Measurements from ENCODE around the gene KIAA0930. TPM values are rescaled to one million over a fixed set of nuclear protein-coding genes. Genes with fewer than 3 reads are reported as not detected.

KIAA0930 gene
- total RNA-seq, 2 experiments from 2014 or later, result 6.7 to 7.4 TPM

- DNase-seq (peak in 2 of 14 experiments; percentile 41 to 48), ATAC-seq (ENCODE audit: poor library complexity) (no peak)
- Histone ChIP-seq H3K36me3 (ENCODE audit: insufficient read depth, low read length) (no peaks in the 10 kb centered on the region), H3K27me3 (ENCODE audit: control insufficient read depth in 1 of 2, insufficient read depth in 2 of 2, low read length in 2 of 2) (peaks cover 0 to 9% of the 10 kb centered on the region in 2 experiments), H3K27ac (ENCODE audit: low read depth in 1 of 2, low read length in 2 of 2) (no peak overlapping the region), H3K4me1 (ENCODE audit: insufficient read depth, low read length) (peaks cover 14% of the 10 kb centered on the region), H3K9me3 (ENCODE audit: control insufficient read depth in 1 of 2, insufficient read depth in 1 of 2, low read length in 2 of 2) (no peaks in the 10 kb centered on the region), H3K4me3 (ENCODE audit: low read length) (no peak overlapping the region)
- peaks cover 6% of the 10 kb centered on the region for H3K4me1 Mint-ChIP-seq (ENCODE audit: low read depth)
- ChIA-PET CTCF (no interaction called here), POLR2A (no interaction called here)
- peaks cover 20% of the 10 kb centered on the region for H3K27me3 Mint-ChIP-seq
- intact Hi-C loops (cut with DNase I, micrococcal nuclease), result no loop called here
- H3K9me3 Mint-ChIP-seq, result no peaks in the 10 kb centered on the region
- H3K36me3 Mint-ChIP-seq (ENCODE audit: low read depth), result no peaks in the 10 kb centered on the region
- no peak overlapping the region for H3K4me3 Mint-ChIP-seq
- no peak overlapping the region for H3K27ac Mint-ChIP-seq
- TF ChIP-seq CTCF (IDR thresholded peaks at IDR 0.05), result no peak
Observed at GRCh38 chr22:45263463-45264269, 23.0 kb upstream of the KIAA0930 start.

GRCh38 chr22:45262931-45263462 is 22.3 kb upstream of the KIAA0930 start:
- H3K36me3 ChIP-seq (ENCODE audit: insufficient read depth, low read length), result no peaks in the 10 kb centered on the region

GRCh38 chr22:45262195-45262930 is 21.7 kb upstream of the KIAA0930 start:
- Histone ChIP-seq H3K27ac (ENCODE audit: low read depth in 1 of 2, low read length in 2 of 2) (no peak overlapping the region), H3K4me3 (ENCODE audit: low read length) (no peak overlapping the region), H3K36me3 (ENCODE audit: insufficient read depth, low read length) (no peaks in the 10 kb centered on the region), H3K27me3 (ENCODE audit: control insufficient read depth in 1 of 2, insufficient read depth in 2 of 2, low read length in 2 of 2) (peaks cover 0 to 8% of the 10 kb centered on the region in 2 experiments), H3K4me1 (ENCODE audit: insufficient read depth, low read length) (peaks cover 7% of the 10 kb centered on the region), H3K9me3 (ENCODE audit: control insufficient read depth in 1 of 2, insufficient read depth in 1 of 2, low read length in 2 of 2) (no peaks in the 10 kb centered on the region)
- peak in 2 of 14 experiments; percentile 35 to 48 for DNase-seq
- ChIA-PET CTCF (no interaction called here), POLR2A (no interaction called here)
- no peak for ATAC-seq (ENCODE audit: poor library complexity)
- Mint-ChIP-seq H3K27ac (no peak overlapping the region), H3K4me3 (no peak overlapping the region), H3K27me3 (peaks cover 20% of the 10 kb centered on the region), H3K36me3 (ENCODE audit: low read depth) (no peaks in the 10 kb centered on the region), H3K9me3 (no peaks in the 10 kb centered on the region), H3K4me1 (ENCODE audit: low read depth) (peaks cover 4% of the 10 kb centered on the region)
- intact Hi-C loops (cut with DNase I, micrococcal nuclease), result no loop called here
- no peak for TF ChIP-seq CTCF (IDR thresholded peaks at IDR 0.05)

More at GRCh38 chr22:45262931-45263462, 22.3 kb upstream of the KIAA0930 start:
- no peak overlapping the region for H3K27ac ChIP-seq (ENCODE audit: low read depth in 1 of 2, low read length in 2 of 2)
- ATAC-seq (ENCODE audit: poor library complexity) (no peak), DNase-seq (no peak)
- ChIA-PET CTCF (no interaction called here), POLR2A (no interaction called here)
- H3K4me1 ChIP-seq (ENCODE audit: insufficient read depth, low read length), result peaks cover 9% of the 10 kb centered on the region
- H3K27me3 ChIP-seq (ENCODE audit: control insufficient read depth in 1 of 2, insufficient read depth in 2 of 2, low read length in 2 of 2), result peaks cover 0 to 9% of the 10 kb centered on the region in 2 experiments
- peaks cover 20% of the 10 kb centered on the region for H3K27me3 Mint-ChIP-seq
- TF ChIP-seq CTCF (IDR thresholded peaks at IDR 0.05), result no peak
- no peaks in the 10 kb centered on the region for H3K36me3 Mint-ChIP-seq (ENCODE audit: low read depth)
- intact Hi-C loops (cut with DNase I, micrococcal nuclease), result no loop called here
- no peak overlapping the region for H3K4me3 ChIP-seq (ENCODE audit: low read length)
- H3K27ac Mint-ChIP-seq, result no peak overlapping the region
- H3K9me3 Mint-ChIP-seq, result no peaks in the 10 kb centered on the region
- H3K4me3 Mint-ChIP-seq, result no peak overlapping the region
- H3K4me1 Mint-ChIP-seq (ENCODE audit: low read depth), result peaks cover 4% of the 10 kb centered on the region
- H3K9me3 ChIP-seq (ENCODE audit: control insufficient read depth in 1 of 2, insufficient read depth in 1 of 2, low read length in 2 of 2), result no peaks in the 10 kb centered on the region

Data from CD4-positive, alpha-beta T cell (primary cell).